GM13976 (cell line): ENCODE results near the gene CDH23.

Source experiments
- DNase-seq: peaks from one replicate; pipeline ENCODE4 v3.0.0; 2012; ENCODE audit warnings: low spot score
- CTCF ChIP-seq: IDR thresholded peaks from 2 replicates; pipeline ENCODE4 v1.5.1; 2012; ENCODE audit warnings: borderline replicate concordance, mild to moderate bottlenecking; ENCODE audit not compliant: insufficient read depth; ENCODE audit errors: extremely low read depth, missing control alignments, control extremely low read depth
- in situ Hi-C: fragments of 300-500 bp; cut with MboI; formaldehyde crosslinking; loops from one replicate; pipeline ENCODE4 v1.12.0; 2022; ENCODE audit warnings: low sequenced_read_pairs, mixed read lengths, inconsistent platforms; ENCODE audit not compliant: unreplicated experiment

Gene CDH23

GRCh38 chr10:71816421-71816851 is 419.7 kb downstream of the CDH23 start:
- DNase-seq = no peak
- no peak for TF ChIP-seq CTCF
- in situ Hi-C loops = no loop called here

GRCh38 chr10:71816936-71817618 is 420.4 kb downstream of the CDH23 start:
- no peak for DNase-seq
- TF ChIP-seq CTCF = no peak
- in situ Hi-C loops = no loop called here

GRCh38 chr10:71817831-71818655 is 421.3 kb downstream of the CDH23 start:
- DNase-seq = no peak
- in situ Hi-C loops = no loop called here
- TF ChIP-seq CTCF = no peak

GRCh38 chr10:71818674-71819260 is 422.0 kb downstream of the CDH23 start:
- in situ Hi-C loops = no loop called here
- DNase-seq = no peak
- TF ChIP-seq CTCF = no peak

GRCh38 chr10:71819441-71819861 is 422.7 kb downstream of the CDH23 start:
- no peak for TF ChIP-seq CTCF
- in situ Hi-C loops = no loop called here
- no peak for DNase-seq

GRCh38 chr10:71819985-71820384 is 423.3 kb downstream of the CDH23 start:
- in situ Hi-C loops = no loop called here
- no peak for TF ChIP-seq CTCF
- no peak for DNase-seq
